Measurements from ENCODE around the gene DLG4.

The DLG4 gene

DNA sequence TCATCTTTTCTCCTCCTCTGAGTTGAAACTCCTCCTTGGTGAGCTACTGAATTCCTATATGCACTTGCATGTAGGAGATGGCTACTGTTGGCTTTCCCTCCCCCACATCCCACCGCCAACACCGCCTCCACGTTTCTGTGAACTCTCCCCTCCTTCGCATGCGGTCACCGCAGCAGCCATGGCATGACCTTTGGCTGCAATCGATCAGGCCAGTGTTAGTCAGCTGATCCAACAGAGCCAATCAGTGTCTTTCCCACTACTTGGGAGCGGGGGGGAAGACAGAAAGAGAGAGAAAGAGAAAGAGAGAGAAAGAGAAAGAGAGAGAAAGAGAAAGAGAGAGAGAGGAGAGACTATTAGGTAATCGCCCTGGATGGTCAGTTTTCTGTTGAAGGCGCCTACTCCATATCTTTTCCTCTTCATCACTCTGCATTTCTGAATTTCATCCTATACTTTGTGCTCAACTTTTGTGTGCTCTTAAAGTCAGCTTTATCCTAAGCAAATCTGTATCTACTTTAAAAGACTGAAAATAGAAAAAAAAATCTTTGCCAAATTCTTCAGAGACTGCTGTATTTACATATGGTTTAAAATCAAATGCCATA, 63.2 kb downstream of the DLG4 start:
- H3K9ac ChIP-seq (ENCODE audit: low read length) = no peak overlapping the region
- H3K27me3 ChIP-seq (ENCODE audit: control insufficient read depth, insufficient read depth, low read length) = no peaks in the 10 kb centered on the region
- H3K4me1 ChIP-seq (ENCODE audit: control insufficient read depth, low read depth, low read length) = no peaks in the 10 kb centered on the region
- no peak overlapping the region for H3K4me3 ChIP-seq (ENCODE audit: low read length)
- H3K27ac ChIP-seq (ENCODE audit: low read length) = no peak overlapping the region
- no peaks in the 10 kb centered on the region for H3K36me3 ChIP-seq (ENCODE audit: control insufficient read depth, low read depth, low read length)
- H3K9me3 ChIP-seq (ENCODE audit: control insufficient read depth, low read depth, low read length) = no peaks in the 10 kb centered on the region

- H3K27me3 ChIP-seq (ENCODE audit: control insufficient read depth, insufficient read depth, low read length) = no peaks in the 10 kb centered on the region
- no peaks in the 10 kb centered on the region for H3K9me3 ChIP-seq (ENCODE audit: control insufficient read depth, low read depth, low read length)
- no peak overlapping the region for H3K9ac ChIP-seq (ENCODE audit: low read length)
- no peaks in the 10 kb centered on the region for H3K36me3 ChIP-seq (ENCODE audit: control insufficient read depth, low read depth, low read length)
- no peak overlapping the region for H3K4me3 ChIP-seq (ENCODE audit: low read length)
- no peak overlapping the region for H3K27ac ChIP-seq (ENCODE audit: low read length)
- peaks cover 10% of the 10 kb centered on the region for H3K4me1 ChIP-seq (ENCODE audit: control insufficient read depth, low read depth, low read length)
Observed at GRCh38 chr17:7147772-7148171, 71.9 kb downstream of the DLG4 start.

DNA sequence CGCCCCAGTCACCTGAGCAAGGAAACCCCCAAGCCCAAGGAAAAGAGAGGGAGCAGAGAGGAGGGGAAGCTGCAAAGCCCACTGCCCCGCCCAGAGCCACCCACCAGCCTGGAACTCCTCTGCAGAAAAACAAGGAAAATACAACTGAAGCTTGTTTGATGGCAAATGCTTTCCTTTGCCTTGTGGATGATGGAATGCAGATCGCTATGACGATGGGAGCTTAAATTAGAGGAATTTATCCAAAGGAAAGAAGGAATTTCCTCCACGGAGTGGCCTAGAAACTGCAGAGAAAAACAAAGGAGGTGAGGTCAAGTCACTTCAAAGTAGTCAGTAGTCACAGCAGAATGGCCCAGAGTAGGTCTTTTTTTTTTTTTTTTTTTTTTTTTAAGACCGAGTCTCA, 73.5 kb downstream of the DLG4 start:
- H3K27ac ChIP-seq (ENCODE audit: low read length) = no peak overlapping the region
- no peaks in the 10 kb centered on the region for H3K27me3 ChIP-seq (ENCODE audit: control insufficient read depth, insufficient read depth, low read length)
- no peaks in the 10 kb centered on the region for H3K36me3 ChIP-seq (ENCODE audit: control insufficient read depth, low read depth, low read length)
- H3K9me3 ChIP-seq (ENCODE audit: control insufficient read depth, low read depth, low read length) = no peaks in the 10 kb centered on the region
- H3K4me3 ChIP-seq (ENCODE audit: low read length) = no peak overlapping the region
- no peak overlapping the region for H3K9ac ChIP-seq (ENCODE audit: low read length)
- H3K4me1 ChIP-seq (ENCODE audit: control insufficient read depth, low read depth, low read length) = peaks cover 10% of the 10 kb centered on the region

GRCh38 chr17:7144213-7144612, 75.4 kb downstream of the DLG4 start:
- Histone ChIP-seq H3K27me3 (ENCODE audit: control insufficient read depth, insufficient read depth, low read length) (no peaks in the 10 kb centered on the region), H3K36me3 (ENCODE audit: control insufficient read depth, low read depth, low read length) (no peaks in the 10 kb centered on the region), H3K27ac (ENCODE audit: low read length) (no peak overlapping the region), H3K9me3 (ENCODE audit: control insufficient read depth, low read depth, low read length) (no peaks in the 10 kb centered on the region), H3K4me1 (ENCODE audit: control insufficient read depth, low read depth, low read length) (peaks cover 13% of the 10 kb centered on the region), H3K4me3 (ENCODE audit: low read length) (no peak overlapping the region), H3K9ac (ENCODE audit: low read length) (no peak overlapping the region)

GRCh38 chr17:7141824-7142223, 77.8 kb downstream of the DLG4 start:
- no peak overlapping the region for H3K4me3 ChIP-seq (ENCODE audit: low read length)
- H3K27me3 ChIP-seq (ENCODE audit: control insufficient read depth, insufficient read depth, low read length) = no peaks in the 10 kb centered on the region
- H3K9ac ChIP-seq (ENCODE audit: low read length) = no peak overlapping the region
- H3K36me3 ChIP-seq (ENCODE audit: control insufficient read depth, low read depth, low read length) = no peaks in the 10 kb centered on the region
- H3K9me3 ChIP-seq (ENCODE audit: control insufficient read depth, low read depth, low read length) = no peaks in the 10 kb centered on the region
- H3K27ac ChIP-seq (ENCODE audit: low read length) = no peak overlapping the region
- peaks cover 13% of the 10 kb centered on the region for H3K4me1 ChIP-seq (ENCODE audit: control insufficient read depth, low read depth, low read length)

GRCh38 chr17:7139400-7139799, 80.2 kb downstream of the DLG4 start:
- no peaks in the 10 kb centered on the region for H3K9me3 ChIP-seq (ENCODE audit: control insufficient read depth, low read depth, low read length)
- no peak overlapping the region for H3K27ac ChIP-seq (ENCODE audit: low read length)
- peaks cover 7% of the 10 kb centered on the region for H3K4me1 ChIP-seq (ENCODE audit: control insufficient read depth, low read depth, low read length)
- H3K4me3 ChIP-seq (ENCODE audit: low read length) = no peak overlapping the region
- H3K27me3 ChIP-seq (ENCODE audit: control insufficient read depth, insufficient read depth, low read length) = no peaks in the 10 kb centered on the region
- H3K9ac ChIP-seq (ENCODE audit: low read length) = no peak overlapping the region
- H3K36me3 ChIP-seq (ENCODE audit: control insufficient read depth, low read depth, low read length) = no peaks in the 10 kb centered on the region

- H3K36me3 ChIP-seq (ENCODE audit: control insufficient read depth, low read depth, low read length) = no peaks in the 10 kb centered on the region
Observed at GRCh38 chr17:7138800-7139381, 80.7 kb downstream of the DLG4 start.

DNA sequence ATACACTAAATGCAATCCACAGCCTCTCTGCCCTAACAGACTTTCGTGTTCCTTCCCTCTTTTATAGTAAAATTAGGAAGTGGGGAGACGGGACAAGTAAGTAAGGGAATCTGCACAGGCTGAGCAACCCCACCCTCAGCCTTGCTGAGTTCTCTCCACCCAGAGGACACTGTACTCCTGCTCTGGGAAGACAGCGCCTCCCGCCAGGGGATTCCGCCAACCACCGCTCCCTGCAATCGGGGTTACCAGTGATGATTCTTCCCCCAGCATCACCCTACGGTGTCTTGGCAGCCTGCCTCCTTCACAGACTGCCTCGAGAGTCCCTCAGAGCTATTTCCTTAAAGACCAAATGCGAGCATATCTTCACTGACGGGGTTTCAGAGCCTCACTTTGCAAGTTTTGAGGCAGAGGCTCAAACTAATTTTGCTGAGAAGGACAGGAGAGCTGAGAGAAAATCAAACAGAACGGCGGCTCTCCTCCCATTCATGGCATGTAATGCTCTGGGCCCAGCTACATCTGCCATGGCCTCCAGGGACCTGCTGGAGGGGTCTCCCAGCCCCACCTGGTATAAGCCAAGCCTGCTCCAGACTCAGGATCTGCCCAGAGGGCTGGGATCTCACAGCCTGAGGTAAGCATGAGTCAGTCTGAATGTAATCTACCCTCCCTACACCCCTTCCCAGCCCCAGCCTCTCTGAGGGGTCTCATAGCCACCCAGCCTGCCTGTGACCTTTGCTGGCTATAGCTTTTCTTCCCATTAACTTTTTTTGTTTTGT, 82.3 kb downstream of the DLG4 start:
- H3K36me3 ChIP-seq (ENCODE audit: control insufficient read depth, low read depth, low read length) = no peaks in the 10 kb centered on the region
- H3K27me3 ChIP-seq (ENCODE audit: control insufficient read depth, insufficient read depth, low read length) = peaks cover 3% of the 10 kb centered on the region
- H3K4me3 ChIP-seq (ENCODE audit: low read length) = no peak overlapping the region
- no peaks in the 10 kb centered on the region for H3K9me3 ChIP-seq (ENCODE audit: control insufficient read depth, low read depth, low read length)
- H3K27ac ChIP-seq (ENCODE audit: low read length) = no peak overlapping the region
- H3K9ac ChIP-seq (ENCODE audit: low read length) = no peak overlapping the region
- peaks cover 19% of the 10 kb centered on the region for H3K4me1 ChIP-seq (ENCODE audit: control insufficient read depth, low read depth, low read length)

More at GRCh38 chr17:7138800-7139381, 80.7 kb downstream of the DLG4 start:
- peaks cover 3% of the 10 kb centered on the region for H3K27me3 ChIP-seq (ENCODE audit: control insufficient read depth, insufficient read depth, low read length)
- H3K9ac ChIP-seq (ENCODE audit: low read length) = no peak overlapping the region
- H3K4me3 ChIP-seq (ENCODE audit: low read length) = no peak overlapping the region
- H3K9me3 ChIP-seq (ENCODE audit: control insufficient read depth, low read depth, low read length) = no peaks in the 10 kb centered on the region
- no peak overlapping the region for H3K27ac ChIP-seq (ENCODE audit: low read length)
- H3K4me1 ChIP-seq (ENCODE audit: control insufficient read depth, low read depth, low read length) = peaks cover 9% of the 10 kb centered on the region

All from iPS-18a (cell line).